NCI-H460 (cell line): ENCODE results near the gene MED9. TPM values are rescaled to one million over a fixed set of nuclear protein-coding genes. Genes with fewer than 3 reads are reported as not detected.

Source experiments
- DNase-seq: peaks from one replicate; pipeline ENCODE4 v3.0.0-alpha.2; 2016; ENCODE audit warnings: low read depth; ENCODE audit errors: extremely low read depth
- total RNA-seq: library from RNA; depleted of rRNA; stranded (reverse); fragments of >200 nt; shearing (Covaris generic); gene quantifications from 2 replicates; pipeline ENCODE4 v1.2.3, GENCODE V29; 2014

Gene MED9
- total RNA-seq, 1 experiment from 2014 or later = 16.7 TPM

GRCh38 chr17:17502741-17503565 lies 26.2 kb downstream of the MED9 start:
- DNase-seq = no peak

GRCh38 chr17:17503566-17504130 lies 26.8 kb downstream of the MED9 start:
- no peak for DNase-seq

GRCh38 chr17:17504341-17505140 lies 27.7 kb downstream of the MED9 start:
- no peak for DNase-seq

GRCh38 chr17:17505151-17505550 lies 28.4 kb downstream of the MED9 start:
- DNase-seq = no peak

- no peak for DNase-seq
Measured at GRCh38 chr17:17505610-17506171, 28.9 kb downstream of the MED9 start.

GRCh38 chr17:17506181-17506741 lies 29.5 kb downstream of the MED9 start:
- DNase-seq = no peak

- DNase-seq = no peak
Measured at GRCh38 chr17:17506893-17507464, 30.2 kb downstream of the MED9 start.

- no peak for DNase-seq
Measured at GRCh38 chr17:17507465-17508011, 30.7 kb downstream of the MED9 start.

GRCh38 chr17:17508019-17508535 lies 31.3 kb downstream of the MED9 start:
- DNase-seq = no peak

- no peak for DNase-seq
Measured at GRCh38 chr17:17508646-17509591, 32.1 kb downstream of the MED9 start.

- no peak for DNase-seq
Measured at GRCh38 chr17:17509601-17510425, 33.0 kb downstream of the MED9 start.

- no peak for DNase-seq
Measured at GRCh38 chr17:17510456-17511292, 33.9 kb downstream of the MED9 start.

GRCh38 chr17:17511293-17511741 lies 34.5 kb downstream of the MED9 start:
- DNase-seq = no peak

- DNase-seq = no peak
Measured at GRCh38 chr17:17511881-17512858, 35.4 kb downstream of the MED9 start.

GRCh38 chr17:17512866-17513265 lies 36.1 kb downstream of the MED9 start:
- no peak for DNase-seq

GRCh38 chr17:17513626-17514025 lies 36.8 kb downstream of the MED9 start:
- no peak for DNase-seq
